Liver (tissue), 9 donors: Measurements from ENCODE around the gene SNN. TPM values are rescaled to one million over a fixed set of nuclear protein-coding genes. Genes with fewer than 3 reads are reported as not detected.

ENCODE experiments used
- DNase-seq: peaks from one replicate; pipeline ENCODE4 v3.0.0-alpha.2; 2017; ENCODE audit warnings: low spot score
- H3K27ac ChIP-seq, 2 donors: one replicate each; pipeline ENCODE4 v1.7.0; 2013; ENCODE audit warnings: inconsistent platforms in 2 of 2, low read length in 2 of 2, control low read depth in 1 of 2, low read depth in 1 of 2, mild to moderate bottlenecking in 1 of 2
- H3K27me3 ChIP-seq, 4 donors: one replicate each; pipeline versions ENCODE4 v1.6.1 to v1.7.0; 2013; ENCODE audit warnings: low read length in 3 of 4, inconsistent platforms in 1 of 4, mild to moderate bottlenecking in 1 of 4, moderate library complexity in 1 of 4; ENCODE audit not compliant: control insufficient read depth in 4 of 4, insufficient read depth in 4 of 4
- H3K36me3 ChIP-seq, 4 donors: one replicate each; pipeline versions ENCODE4 v1.6.1 to v1.7.0; 2013; ENCODE audit warnings: low read length in 3 of 4, mild to moderate bottlenecking in 3 of 4, low read depth in 1 of 4, moderate library complexity in 1 of 4; ENCODE audit not compliant: control insufficient read depth in 4 of 4, insufficient read depth in 3 of 4
- H3K4me1 ChIP-seq, 4 donors: one replicate each; pipeline versions ENCODE4 v1.6.1 to v1.7.0; 2013; ENCODE audit warnings: low read length in 3 of 4, mild to moderate bottlenecking in 3 of 4, moderate library complexity in 1 of 4; ENCODE audit not compliant: control insufficient read depth in 4 of 4, insufficient read depth in 4 of 4
- H3K4me3 ChIP-seq, 3 donors: one replicate each; pipeline versions ENCODE4 v1.6.1 to v1.7.0; 2013; ENCODE audit warnings: low read length in 3 of 3, control low read depth in 1 of 3, low read depth in 1 of 3, mild to moderate bottlenecking in 1 of 3
- H3K9ac ChIP-seq, 2 donors: one replicate each; pipeline ENCODE4 v1.7.0; 2013; ENCODE audit warnings: low read length in 2 of 2, mild to moderate bottlenecking in 2 of 2, moderate library complexity in 2 of 2, control low read depth in 1 of 2, low read depth in 1 of 2
- H3K9me3 ChIP-seq, 4 donors: one replicate each; pipeline versions ENCODE4 v1.6.1 to v1.7.0; 2013; ENCODE audit warnings: low read length in 3 of 4; ENCODE audit not compliant: control insufficient read depth in 4 of 4
- EGR1 ChIP-seq, 2 donors: IDR thresholded peaks; 2 replicates each; pipeline ENCODE4 v1.6.1; 2016 to 2018; ENCODE audit warnings: antibody characterized with exemption in 2 of 2, low read depth in 2 of 2
- FOXA1 ChIP-seq: IDR thresholded peaks from 2 replicates; pipeline ENCODE4 v1.6.1; 2016; ENCODE audit warnings: antibody characterized with exemption
- FOXA2 ChIP-seq: IDR thresholded peaks from 2 replicates; pipeline ENCODE4 v1.6.1; 2016; ENCODE audit warnings: antibody characterized with exemption
- HNF4A ChIP-seq, 2 donors: conservative IDR thresholded peaks; 2 replicates each; pipeline ENCODE4 v1.6.1; 2016; ENCODE audit warnings: antibody characterized with exemption in 2 of 2, mild to moderate bottlenecking in 2 of 2
- HNF4G ChIP-seq: IDR thresholded peaks from 2 replicates; pipeline ENCODE4 v1.6.1; 2016; ENCODE audit warnings: antibody characterized with exemption
- JUND ChIP-seq, 2 donors: IDR thresholded peaks; 2 replicates each; pipeline ENCODE4 v1.6.1; 2016; ENCODE audit warnings: antibody characterized with exemption in 2 of 2
- NR2F2 ChIP-seq: IDR thresholded peaks from 2 replicates; pipeline ENCODE4 v1.6.1; 2016; ENCODE audit warnings: antibody characterized with exemption
- RAD21 ChIP-seq, 2 donors: IDR thresholded peaks; 2 replicates each; pipeline ENCODE4 v1.6.1; 2016; ENCODE audit warnings: antibody characterized with exemption in 2 of 2, mild to moderate bottlenecking in 2 of 2
- RXRA ChIP-seq, 2 donors: IDR thresholded peaks; 2 replicates each; pipeline ENCODE4 v1.6.1; 2017 to 2018; ENCODE audit warnings: antibody characterized with exemption in 2 of 2, mild to moderate bottlenecking in 1 of 2
- SP1 ChIP-seq: IDR thresholded peaks from 2 replicates; pipeline ENCODE4 v1.6.1; 2018; ENCODE audit warnings: antibody characterized with exemption, mild to moderate bottlenecking
- WGBS: extraction: QIAGEN DNeasy Blood & Tissue Kit; methylation state at CpG from one replicate; pipeline ENCODE4 v1.1.7; 2013; 5-methylcytosine and 5-hydroxymethylcytosine counted together
- polyA plus RNA-seq, 2 donors: library from polyadenylated mRNA; stranded (reverse) in 1 of 2; unstranded in 1 of 2; fragments of 200-250 nt in 1 of 2; fragments of >200 nt in 1 of 2; fragmentation: Nextera tagmentation in 1 of 2; extraction: Ambion mirVana in 1 of 2; gene quantifications; one replicate each; pipeline versions ENCODE4 v1.2.1 to v1.2.3, GENCODE V29; 2013 to 2015
- total RNA-seq, 2 donors: library from RNA; depleted of rRNA; stranded (reverse); fragments of >200 nt; gene quantifications; one replicate each; pipeline ENCODE4 v1.2.3, GENCODE V29; 2014
- TF ChIP-seq, protein P1 (sequence below): IDR thresholded peaks from 2 replicates; pipeline ENCODE4 v1.6.1; 2016; ENCODE audit warnings: antibody characterized with exemption, mild to moderate bottlenecking
- TF ChIP-seq, protein P2 (sequence below): fragments of 150-350 bp; IDR thresholded peaks from 2 replicates; pipeline ENCODE4 v1.5.1; 2017; ENCODE audit warnings: improper control_type of control experiment, low read depth, low read length; ENCODE audit not compliant: missing input control
- TF ChIP-seq, protein P3 (sequence below): IDR thresholded peaks from 2 replicates; pipeline ENCODE4 v1.6.1; 2016; ENCODE audit warnings: antibody characterized with exemption
- donor health status: healthy.
- donor health status: healthy.
- donor health status: healthy.
- donor health status: healthy.
- donor health status: healthy.

SNN gene
- total and polyA plus RNA-seq, 4 donors, result 2.5 to 6.2 (median 5.3) TPM

DNA sequence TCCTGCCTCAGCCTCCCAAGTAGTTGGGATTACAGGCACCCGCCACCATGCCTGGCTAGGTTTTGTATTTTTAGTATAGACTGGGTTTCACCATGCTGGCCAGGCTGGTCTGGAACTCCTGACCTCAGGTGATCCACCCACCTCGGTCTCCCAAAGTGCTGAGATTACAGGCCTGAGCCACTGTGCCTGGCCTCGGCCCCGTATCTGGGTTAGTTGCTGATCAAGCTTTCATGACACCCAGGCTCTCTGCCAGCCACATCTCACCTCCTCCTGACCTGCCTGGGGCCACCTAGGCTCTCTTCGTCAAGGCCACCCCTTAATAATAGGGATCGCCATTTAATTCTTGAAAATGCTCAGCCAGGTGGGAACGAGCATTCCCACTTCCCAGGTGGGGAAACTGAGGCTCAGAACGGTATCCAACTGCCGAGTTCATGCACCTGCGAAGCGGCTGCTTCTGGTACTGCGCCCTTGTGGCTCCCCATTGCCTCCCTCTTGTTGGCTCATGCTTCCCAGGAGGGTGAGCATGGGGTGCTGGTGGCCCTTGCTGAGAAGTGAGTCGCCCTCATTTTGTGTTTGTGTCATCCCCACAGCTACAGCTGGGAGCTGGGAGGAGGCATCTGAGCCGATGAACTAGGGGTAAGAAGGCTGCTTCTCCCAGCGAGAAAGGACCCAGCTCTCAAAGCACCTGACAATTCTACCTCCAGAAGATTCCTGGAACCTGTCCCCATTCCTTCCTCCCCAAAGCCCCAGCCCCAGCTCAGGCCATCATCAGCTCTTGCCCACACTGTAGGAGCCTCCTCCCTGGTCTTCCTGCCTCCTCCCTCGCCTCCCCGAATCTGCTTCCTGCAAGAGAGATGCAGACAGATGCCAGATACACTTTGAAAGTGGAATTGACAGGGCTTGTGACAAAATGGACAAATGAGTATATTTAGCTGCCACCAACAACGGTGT, 17.3 kb upstream of the SNN start:
- DNase-seq, result no peak
- TF ChIP-seq RAD21 (IDR thresholded peaks at IDR 0.05), result no peak
- TF ChIP-seq HNF4G, result no peak
- no peak for TF ChIP-seq JUND (IDR thresholded peaks at IDR 0.05)
- TF ChIP-seq, protein P1, sequence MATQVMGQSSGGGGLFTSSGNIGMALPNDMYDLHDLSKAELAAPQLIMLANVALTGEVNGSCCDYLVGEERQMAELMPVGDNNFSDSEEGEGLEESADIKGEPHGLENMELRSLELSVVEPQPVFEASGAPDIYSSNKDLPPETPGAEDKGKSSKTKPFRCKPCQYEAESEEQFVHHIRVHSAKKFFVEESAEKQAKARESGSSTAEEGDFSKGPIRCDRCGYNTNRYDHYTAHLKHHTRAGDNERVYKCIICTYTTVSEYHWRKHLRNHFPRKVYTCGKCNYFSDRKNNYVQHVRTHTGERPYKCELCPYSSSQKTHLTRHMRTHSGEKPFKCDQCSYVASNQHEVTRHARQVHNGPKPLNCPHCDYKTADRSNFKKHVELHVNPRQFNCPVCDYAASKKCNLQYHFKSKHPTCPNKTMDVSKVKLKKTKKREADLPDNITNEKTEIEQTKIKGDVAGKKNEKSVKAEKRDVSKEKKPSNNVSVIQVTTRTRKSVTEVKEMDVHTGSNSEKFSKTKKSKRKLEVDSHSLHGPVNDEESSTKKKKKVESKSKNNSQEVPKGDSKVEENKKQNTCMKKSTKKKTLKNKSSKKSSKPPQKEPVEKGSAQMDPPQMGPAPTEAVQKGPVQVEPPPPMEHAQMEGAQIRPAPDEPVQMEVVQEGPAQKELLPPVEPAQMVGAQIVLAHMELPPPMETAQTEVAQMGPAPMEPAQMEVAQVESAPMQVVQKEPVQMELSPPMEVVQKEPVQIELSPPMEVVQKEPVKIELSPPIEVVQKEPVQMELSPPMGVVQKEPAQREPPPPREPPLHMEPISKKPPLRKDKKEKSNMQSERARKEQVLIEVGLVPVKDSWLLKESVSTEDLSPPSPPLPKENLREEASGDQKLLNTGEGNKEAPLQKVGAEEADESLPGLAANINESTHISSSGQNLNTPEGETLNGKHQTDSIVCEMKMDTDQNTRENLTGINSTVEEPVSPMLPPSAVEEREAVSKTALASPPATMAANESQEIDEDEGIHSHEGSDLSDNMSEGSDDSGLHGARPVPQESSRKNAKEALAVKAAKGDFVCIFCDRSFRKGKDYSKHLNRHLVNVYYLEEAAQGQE, result no peak
- no peak for TF ChIP-seq NR2F2
- TF ChIP-seq HNF4A (conservative IDR thresholded peaks at IDR 0.05), result no peak
- TF ChIP-seq SP1, result no peak
- TF ChIP-seq, protein P2, sequence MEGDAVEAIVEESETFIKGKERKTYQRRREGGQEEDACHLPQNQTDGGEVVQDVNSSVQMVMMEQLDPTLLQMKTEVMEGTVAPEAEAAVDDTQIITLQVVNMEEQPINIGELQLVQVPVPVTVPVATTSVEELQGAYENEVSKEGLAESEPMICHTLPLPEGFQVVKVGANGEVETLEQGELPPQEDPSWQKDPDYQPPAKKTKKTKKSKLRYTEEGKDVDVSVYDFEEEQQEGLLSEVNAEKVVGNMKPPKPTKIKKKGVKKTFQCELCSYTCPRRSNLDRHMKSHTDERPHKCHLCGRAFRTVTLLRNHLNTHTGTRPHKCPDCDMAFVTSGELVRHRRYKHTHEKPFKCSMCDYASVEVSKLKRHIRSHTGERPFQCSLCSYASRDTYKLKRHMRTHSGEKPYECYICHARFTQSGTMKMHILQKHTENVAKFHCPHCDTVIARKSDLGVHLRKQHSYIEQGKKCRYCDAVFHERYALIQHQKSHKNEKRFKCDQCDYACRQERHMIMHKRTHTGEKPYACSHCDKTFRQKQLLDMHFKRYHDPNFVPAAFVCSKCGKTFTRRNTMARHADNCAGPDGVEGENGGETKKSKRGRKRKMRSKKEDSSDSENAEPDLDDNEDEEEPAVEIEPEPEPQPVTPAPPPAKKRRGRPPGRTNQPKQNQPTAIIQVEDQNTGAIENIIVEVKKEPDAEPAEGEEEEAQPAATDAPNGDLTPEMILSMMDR, result no peak
- Histone ChIP-seq H3K9ac (no peak overlapping the region), H3K9me3 (no peaks in the 10 kb centered on the region), H3K27me3 (no peaks in the 10 kb centered on the region), H3K27ac (no peak overlapping the region), H3K4me1 (no peaks in the 10 kb centered on the region), H3K4me3 (no peak overlapping the region), H3K36me3 (no peaks in the 10 kb centered on the region)
- 82% methylated on average over 18 of the region's 18 CpGs for WGBS

DNA sequence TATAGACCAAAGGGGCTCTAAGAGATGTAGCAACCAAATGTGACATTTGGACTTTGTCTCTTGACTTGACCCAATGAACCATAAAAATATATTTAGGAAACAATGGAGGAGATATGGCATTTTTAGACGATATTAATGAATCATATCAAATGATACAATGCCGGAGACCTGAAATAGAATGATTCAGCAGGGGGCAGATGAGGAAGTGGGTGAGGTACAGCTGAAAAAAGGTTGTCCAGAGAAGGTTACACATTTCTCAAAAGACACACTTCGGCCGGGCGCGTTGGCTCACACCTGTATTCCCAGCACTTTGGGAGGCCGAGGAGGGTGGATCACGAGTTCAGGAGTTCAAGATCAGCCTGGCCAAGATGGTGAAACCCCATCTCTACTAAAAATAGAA, 16.5 kb upstream of the SNN start:
- no peaks in the 10 kb centered on the region for H3K4me1 ChIP-seq
- H3K36me3 ChIP-seq, result no peaks in the 10 kb centered on the region
- no peaks in the 10 kb centered on the region for H3K27me3 ChIP-seq
- H3K4me3 ChIP-seq, result no peak overlapping the region
- TF ChIP-seq, protein P3, sequence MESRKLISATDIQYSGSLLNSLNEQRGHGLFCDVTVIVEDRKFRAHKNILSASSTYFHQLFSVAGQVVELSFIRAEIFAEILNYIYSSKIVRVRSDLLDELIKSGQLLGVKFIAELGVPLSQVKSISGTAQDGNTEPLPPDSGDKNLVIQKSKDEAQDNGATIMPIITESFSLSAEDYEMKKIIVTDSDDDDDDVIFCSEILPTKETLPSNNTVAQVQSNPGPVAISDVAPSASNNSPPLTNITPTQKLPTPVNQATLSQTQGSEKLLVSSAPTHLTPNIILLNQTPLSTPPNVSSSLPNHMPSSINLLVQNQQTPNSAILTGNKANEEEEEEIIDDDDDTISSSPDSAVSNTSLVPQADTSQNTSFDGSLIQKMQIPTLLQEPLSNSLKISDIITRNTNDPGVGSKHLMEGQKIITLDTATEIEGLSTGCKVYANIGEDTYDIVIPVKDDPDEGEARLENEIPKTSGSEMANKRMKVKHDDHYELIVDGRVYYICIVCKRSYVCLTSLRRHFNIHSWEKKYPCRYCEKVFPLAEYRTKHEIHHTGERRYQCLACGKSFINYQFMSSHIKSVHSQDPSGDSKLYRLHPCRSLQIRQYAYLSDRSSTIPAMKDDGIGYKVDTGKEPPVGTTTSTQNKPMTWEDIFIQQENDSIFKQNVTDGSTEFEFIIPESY, result no peak
- TF ChIP-seq FOXA1, result no peak
- TF ChIP-seq FOXA2, result no peak
- no peak for TF ChIP-seq HNF4G
- no peak for TF ChIP-seq EGR1 (IDR thresholded peaks at IDR 0.05; ENCODE audit: low read depth in 2 of 2)
- TF ChIP-seq RXRA (IDR thresholded peaks at IDR 0.05), result no peak
- WGBS, result 84% methylated on average over 8 of the region's 8 CpGs
- no peaks in the 10 kb centered on the region for H3K9me3 ChIP-seq
- H3K27ac ChIP-seq, result no peak overlapping the region
- no peak overlapping the region for H3K9ac ChIP-seq
- DNase-seq, result no peak
